Hematopoietic multipotent progenitor cell (in vitro differentiated cells): ENCODE measurements around the gene PRC1. TPM values are rescaled to one million over a fixed set of nuclear protein-coding genes. Genes with fewer than 3 reads are reported as not detected.
"Not testable (repeated sequence)": the region's sequence is repeated elsewhere in the genome, so short reads cannot be mapped to it uniquely, and the experiment has no call there.

ENCODE experiments used
- DNase-seq, 3 donors: peaks; one replicate each; pipeline ENCODE4 v3.0.0-alpha.2; 2011 to 2015; ENCODE audit warnings: low read depth in 2 of 3, low spot score in 2 of 3
- total RNA-seq: library from RNA; depleted of rRNA; stranded (reverse); fragments of >200 nt; gene quantifications from one replicate; pipeline ENCODE4 v1.2.3, GENCODE V29; 2012

The PRC1 gene
- total RNA-seq, 1 donor = 28.8 TPM

- DNase-seq = peak; percentile 86 to 94 (median 87)
Observed at GRCh38 chr15:90934949-90935751, 59.2 kb downstream of the PRC1 start, which contains the start of gene UNC45A. Gene UNC45A, plus strand, starts transcription at chr15:90935285. Its CDS starts 40 bp downstream, at chr15:90935325.

- peak; percentile 60 to 87 (median 84) for DNase-seq
Observed at GRCh38 chr15:90934256-90934948, 59.9 kb downstream of the PRC1 start.

GRCh38 chr15:90933301-90933700 is 61.0 kb downstream of the PRC1 start:
- DNase-seq = no peak

GRCh38 chr15:90932660-90932991 is 61.7 kb downstream of the PRC1 start:
- no peak for DNase-seq

- peak; percentile 83 to 93 (median 89) for DNase-seq
Observed at GRCh38 chr15:90931828-90932659, 62.3 kb downstream of the PRC1 start, which contains the start of gene HDDC3. Gene HDDC3, minus strand, starts transcription at chr15:90932549. Its CDS starts 9 bp downstream, at chr15:90932540.

- DNase-seq = no peak
Observed at GRCh38 chr15:90931575-90931827, 62.8 kb downstream of the PRC1 start.

GRCh38 chr15:90930861-90931574 is 63.3 kb downstream of the PRC1 start:
- DNase-seq = no peak

GRCh38 chr15:90929246-90930019 is 64.9 kb downstream of the PRC1 start:
- no peak for DNase-seq

GRCh38 chr15:90928106-90928505 is 66.2 kb downstream of the PRC1 start:
- not testable (repeated sequence) for DNase-seq

GRCh38 chr15:90926766-90927165 is 67.6 kb downstream of the PRC1 start:
- DNase-seq = not testable (repeated sequence)

- no peak for DNase-seq
Observed at GRCh38 chr15:90924375-90924774, 70.0 kb downstream of the PRC1 start.

GRCh38 chr15:90922712-90923322 is 71.5 kb downstream of the PRC1 start:
- DNase-seq = not testable (repeated sequence)

GRCh38 chr15:90921887-90922286 is 72.4 kb downstream of the PRC1 start:
- DNase-seq = no peak

GRCh38 chr15:90918835-90919234 is 75.5 kb downstream of the PRC1 start:
- DNase-seq = no peak

GRCh38 chr15:90918034-90918788 is 76.1 kb downstream of the PRC1 start:
- DNase-seq = no peak

GRCh38 chr15:90917569-90917968 is 76.8 kb downstream of the PRC1 start:
- no peak for DNase-seq

- no peak for DNase-seq
Observed at GRCh38 chr15:90916461-90916860, 77.9 kb downstream of the PRC1 start.
